ENCODE measurements around the gene BICC1.

Gene BICC1

GRCh38 chr10:58641708-58642107 is 129.0 kb downstream of the BICC1 start:
- H3K4me3 ChIP-seq (replicated peaks; ENCODE audit: insufficient read depth, low read length), result no peak overlapping the region
- TF ChIP-seq GABPA (IDR thresholded peaks at IDR 0.05; ENCODE audit: low read depth) (no peak), POLR2AphosphoS5 (IDR thresholded peaks at IDR 0.05; ENCODE audit: low read depth) (no peak), CTCF (IDR thresholded peaks at IDR 0.05; ENCODE audit: insufficient read depth, low read length) (no peak), SPI1 (IDR thresholded peaks at IDR 0.05; ENCODE audit: borderline replicate concordance, low read depth) (no peak)
- no peak for DNase-seq (ENCODE audit: low read depth in 1 of 2, low spot score in 1 of 2)
- H3K27me3 ChIP-seq (ENCODE audit: insufficient read depth, poor library complexity, severe bottlenecking), result no peaks in the 10 kb centered on the region
- H3K27ac ChIP-seq (replicated peaks), result no peak overlapping the region

GRCh38 chr10:58642283-58642682 is 129.6 kb downstream of the BICC1 start:
- DNase-seq (ENCODE audit: low read depth in 1 of 2, low spot score in 1 of 2), result no peak
- Histone ChIP-seq H3K4me3 (replicated peaks; ENCODE audit: insufficient read depth, low read length) (no peak overlapping the region), H3K27me3 (ENCODE audit: insufficient read depth, poor library complexity, severe bottlenecking) (no peaks in the 10 kb centered on the region), H3K27ac (replicated peaks) (no peak overlapping the region)
- TF ChIP-seq GABPA (IDR thresholded peaks at IDR 0.05; ENCODE audit: low read depth) (no peak), CTCF (IDR thresholded peaks at IDR 0.05; ENCODE audit: insufficient read depth, low read length) (no peak), SPI1 (IDR thresholded peaks at IDR 0.05; ENCODE audit: borderline replicate concordance, low read depth) (no peak), POLR2AphosphoS5 (IDR thresholded peaks at IDR 0.05; ENCODE audit: low read depth) (no peak)
- TF ChIP-seq, protein P1, sequence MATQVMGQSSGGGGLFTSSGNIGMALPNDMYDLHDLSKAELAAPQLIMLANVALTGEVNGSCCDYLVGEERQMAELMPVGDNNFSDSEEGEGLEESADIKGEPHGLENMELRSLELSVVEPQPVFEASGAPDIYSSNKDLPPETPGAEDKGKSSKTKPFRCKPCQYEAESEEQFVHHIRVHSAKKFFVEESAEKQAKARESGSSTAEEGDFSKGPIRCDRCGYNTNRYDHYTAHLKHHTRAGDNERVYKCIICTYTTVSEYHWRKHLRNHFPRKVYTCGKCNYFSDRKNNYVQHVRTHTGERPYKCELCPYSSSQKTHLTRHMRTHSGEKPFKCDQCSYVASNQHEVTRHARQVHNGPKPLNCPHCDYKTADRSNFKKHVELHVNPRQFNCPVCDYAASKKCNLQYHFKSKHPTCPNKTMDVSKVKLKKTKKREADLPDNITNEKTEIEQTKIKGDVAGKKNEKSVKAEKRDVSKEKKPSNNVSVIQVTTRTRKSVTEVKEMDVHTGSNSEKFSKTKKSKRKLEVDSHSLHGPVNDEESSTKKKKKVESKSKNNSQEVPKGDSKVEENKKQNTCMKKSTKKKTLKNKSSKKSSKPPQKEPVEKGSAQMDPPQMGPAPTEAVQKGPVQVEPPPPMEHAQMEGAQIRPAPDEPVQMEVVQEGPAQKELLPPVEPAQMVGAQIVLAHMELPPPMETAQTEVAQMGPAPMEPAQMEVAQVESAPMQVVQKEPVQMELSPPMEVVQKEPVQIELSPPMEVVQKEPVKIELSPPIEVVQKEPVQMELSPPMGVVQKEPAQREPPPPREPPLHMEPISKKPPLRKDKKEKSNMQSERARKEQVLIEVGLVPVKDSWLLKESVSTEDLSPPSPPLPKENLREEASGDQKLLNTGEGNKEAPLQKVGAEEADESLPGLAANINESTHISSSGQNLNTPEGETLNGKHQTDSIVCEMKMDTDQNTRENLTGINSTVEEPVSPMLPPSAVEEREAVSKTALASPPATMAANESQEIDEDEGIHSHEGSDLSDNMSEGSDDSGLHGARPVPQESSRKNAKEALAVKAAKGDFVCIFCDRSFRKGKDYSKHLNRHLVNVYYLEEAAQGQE (IDR thresholded peaks at IDR 0.05; ENCODE audit: insufficient replicate concordance, low read depth), result no peak

DNA sequence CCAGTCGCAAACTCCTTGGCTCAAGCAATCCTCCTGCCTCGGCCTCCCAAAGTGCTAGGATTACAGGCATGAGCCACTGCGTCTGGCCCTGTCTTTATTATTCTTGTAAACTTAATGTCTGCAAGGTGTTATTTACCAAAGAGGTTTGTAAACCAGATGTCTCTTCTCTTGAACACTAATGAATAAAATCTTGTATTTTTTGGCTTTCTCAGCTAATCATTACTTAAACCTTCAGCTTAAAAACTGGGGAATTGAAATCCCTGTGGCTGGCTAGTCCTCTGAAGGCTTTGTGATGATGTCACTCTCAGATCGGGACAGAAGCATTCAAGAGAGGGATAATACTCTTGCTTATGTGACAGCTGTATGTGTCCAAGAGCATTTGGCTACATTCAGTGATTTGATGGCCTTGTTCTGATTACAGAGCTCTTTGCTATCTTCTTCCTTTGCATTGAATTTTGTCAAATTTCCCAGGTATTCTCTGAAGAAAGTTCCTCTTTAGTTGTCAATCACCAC is 130.3 kb downstream of the BICC1 start:
- H3K27ac ChIP-seq (replicated peaks), result no peak overlapping the region
- H3K4me3 ChIP-seq (replicated peaks; ENCODE audit: insufficient read depth, low read length), result no peak overlapping the region
- DNase-seq (ENCODE audit: low read depth in 1 of 2, low spot score in 1 of 2), result no peak
- no peaks in the 10 kb centered on the region for H3K27me3 ChIP-seq (ENCODE audit: insufficient read depth, poor library complexity, severe bottlenecking)
- TF ChIP-seq POLR2AphosphoS5 (IDR thresholded peaks at IDR 0.05; ENCODE audit: low read depth) (no peak), GABPA (IDR thresholded peaks at IDR 0.05; ENCODE audit: low read depth) (no peak), SPI1 (IDR thresholded peaks at IDR 0.05; ENCODE audit: borderline replicate concordance, low read depth) (no peak), CTCF (IDR thresholded peaks at IDR 0.05; ENCODE audit: insufficient read depth, low read length) (no peak)
- TF ChIP-seq, protein P1 (IDR thresholded peaks at IDR 0.05; ENCODE audit: insufficient replicate concordance, low read depth), result no peak

DNA sequence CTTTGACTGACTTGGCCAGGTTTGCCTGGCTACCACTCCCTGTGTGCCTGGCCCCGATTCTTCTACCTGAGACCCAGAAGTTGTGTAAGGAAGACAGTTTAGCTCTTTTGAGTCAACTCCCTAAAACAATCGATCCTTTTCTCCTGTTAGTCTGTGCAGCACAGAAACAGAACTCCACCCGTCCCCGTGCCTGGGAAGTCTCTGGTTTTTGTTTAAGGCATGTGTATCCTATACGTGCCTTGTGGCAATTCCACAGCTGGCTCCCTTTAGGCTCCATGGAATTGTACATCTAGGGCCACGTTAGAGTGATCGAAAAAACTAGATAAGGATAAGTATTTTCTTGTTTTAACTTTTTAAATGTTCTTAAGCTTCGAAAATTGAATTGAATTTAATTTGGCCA is 131.6 kb downstream of the BICC1 start:
- Histone ChIP-seq H3K27ac (replicated peaks) (no peak overlapping the region), H3K4me3 (replicated peaks; ENCODE audit: insufficient read depth, low read length) (no peak overlapping the region), H3K27me3 (ENCODE audit: insufficient read depth, poor library complexity, severe bottlenecking) (no peaks in the 10 kb centered on the region)
- TF ChIP-seq SPI1 (IDR thresholded peaks at IDR 0.05; ENCODE audit: borderline replicate concordance, low read depth) (no peak), POLR2AphosphoS5 (IDR thresholded peaks at IDR 0.05; ENCODE audit: low read depth) (no peak), CTCF (IDR thresholded peaks at IDR 0.05; ENCODE audit: insufficient read depth, low read length) (no peak), GABPA (IDR thresholded peaks at IDR 0.05; ENCODE audit: low read depth) (no peak)
- TF ChIP-seq, protein P1 (IDR thresholded peaks at IDR 0.05; ENCODE audit: insufficient replicate concordance, low read depth), result no peak
- no peak for DNase-seq (ENCODE audit: low read depth in 1 of 2, low spot score in 1 of 2)

Data from HL-60 (cell line).